Measurements from ENCODE around the gene JUN. TPM values are rescaled to one million over a fixed set of nuclear protein-coding genes. Genes with fewer than 3 reads are reported as not detected.

Gene JUN
- total and polyA plus RNA-seq, 2 experiments from 2014 or later = 23.3 to 28.5 TPM

DNA sequence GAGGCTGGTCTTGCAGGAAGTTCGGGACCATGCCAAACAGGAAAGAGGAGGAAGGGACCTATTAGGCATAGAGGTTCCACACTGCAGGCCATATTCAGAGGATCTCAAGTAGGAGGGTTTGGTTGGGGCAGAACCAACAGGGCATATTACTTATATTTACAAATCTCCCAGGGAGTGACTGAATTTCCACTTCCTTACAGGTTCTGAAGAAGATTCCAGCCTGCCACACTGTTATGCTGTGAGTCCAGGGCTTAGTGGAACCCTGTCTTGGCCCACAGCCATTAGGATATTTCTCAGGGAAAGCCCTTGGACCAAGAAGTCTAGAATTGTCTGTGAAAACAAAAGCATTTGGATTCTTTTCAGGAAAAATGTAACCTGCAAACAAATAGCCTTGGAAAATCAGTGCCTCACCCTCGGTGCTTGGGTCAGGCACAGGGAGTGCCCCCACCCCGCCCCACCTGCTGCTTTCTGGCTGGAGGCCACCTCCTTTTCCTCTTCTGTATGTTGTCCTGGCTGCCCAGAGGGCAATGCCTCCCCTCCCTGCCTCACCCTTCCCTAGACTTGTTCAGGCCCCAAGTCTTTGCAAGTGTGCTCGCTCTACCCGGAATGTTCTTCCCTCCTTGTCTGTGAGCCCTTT lies 41.0 kb upstream of the JUN start (continued):
- TF ChIP-seq, protein P1, sequence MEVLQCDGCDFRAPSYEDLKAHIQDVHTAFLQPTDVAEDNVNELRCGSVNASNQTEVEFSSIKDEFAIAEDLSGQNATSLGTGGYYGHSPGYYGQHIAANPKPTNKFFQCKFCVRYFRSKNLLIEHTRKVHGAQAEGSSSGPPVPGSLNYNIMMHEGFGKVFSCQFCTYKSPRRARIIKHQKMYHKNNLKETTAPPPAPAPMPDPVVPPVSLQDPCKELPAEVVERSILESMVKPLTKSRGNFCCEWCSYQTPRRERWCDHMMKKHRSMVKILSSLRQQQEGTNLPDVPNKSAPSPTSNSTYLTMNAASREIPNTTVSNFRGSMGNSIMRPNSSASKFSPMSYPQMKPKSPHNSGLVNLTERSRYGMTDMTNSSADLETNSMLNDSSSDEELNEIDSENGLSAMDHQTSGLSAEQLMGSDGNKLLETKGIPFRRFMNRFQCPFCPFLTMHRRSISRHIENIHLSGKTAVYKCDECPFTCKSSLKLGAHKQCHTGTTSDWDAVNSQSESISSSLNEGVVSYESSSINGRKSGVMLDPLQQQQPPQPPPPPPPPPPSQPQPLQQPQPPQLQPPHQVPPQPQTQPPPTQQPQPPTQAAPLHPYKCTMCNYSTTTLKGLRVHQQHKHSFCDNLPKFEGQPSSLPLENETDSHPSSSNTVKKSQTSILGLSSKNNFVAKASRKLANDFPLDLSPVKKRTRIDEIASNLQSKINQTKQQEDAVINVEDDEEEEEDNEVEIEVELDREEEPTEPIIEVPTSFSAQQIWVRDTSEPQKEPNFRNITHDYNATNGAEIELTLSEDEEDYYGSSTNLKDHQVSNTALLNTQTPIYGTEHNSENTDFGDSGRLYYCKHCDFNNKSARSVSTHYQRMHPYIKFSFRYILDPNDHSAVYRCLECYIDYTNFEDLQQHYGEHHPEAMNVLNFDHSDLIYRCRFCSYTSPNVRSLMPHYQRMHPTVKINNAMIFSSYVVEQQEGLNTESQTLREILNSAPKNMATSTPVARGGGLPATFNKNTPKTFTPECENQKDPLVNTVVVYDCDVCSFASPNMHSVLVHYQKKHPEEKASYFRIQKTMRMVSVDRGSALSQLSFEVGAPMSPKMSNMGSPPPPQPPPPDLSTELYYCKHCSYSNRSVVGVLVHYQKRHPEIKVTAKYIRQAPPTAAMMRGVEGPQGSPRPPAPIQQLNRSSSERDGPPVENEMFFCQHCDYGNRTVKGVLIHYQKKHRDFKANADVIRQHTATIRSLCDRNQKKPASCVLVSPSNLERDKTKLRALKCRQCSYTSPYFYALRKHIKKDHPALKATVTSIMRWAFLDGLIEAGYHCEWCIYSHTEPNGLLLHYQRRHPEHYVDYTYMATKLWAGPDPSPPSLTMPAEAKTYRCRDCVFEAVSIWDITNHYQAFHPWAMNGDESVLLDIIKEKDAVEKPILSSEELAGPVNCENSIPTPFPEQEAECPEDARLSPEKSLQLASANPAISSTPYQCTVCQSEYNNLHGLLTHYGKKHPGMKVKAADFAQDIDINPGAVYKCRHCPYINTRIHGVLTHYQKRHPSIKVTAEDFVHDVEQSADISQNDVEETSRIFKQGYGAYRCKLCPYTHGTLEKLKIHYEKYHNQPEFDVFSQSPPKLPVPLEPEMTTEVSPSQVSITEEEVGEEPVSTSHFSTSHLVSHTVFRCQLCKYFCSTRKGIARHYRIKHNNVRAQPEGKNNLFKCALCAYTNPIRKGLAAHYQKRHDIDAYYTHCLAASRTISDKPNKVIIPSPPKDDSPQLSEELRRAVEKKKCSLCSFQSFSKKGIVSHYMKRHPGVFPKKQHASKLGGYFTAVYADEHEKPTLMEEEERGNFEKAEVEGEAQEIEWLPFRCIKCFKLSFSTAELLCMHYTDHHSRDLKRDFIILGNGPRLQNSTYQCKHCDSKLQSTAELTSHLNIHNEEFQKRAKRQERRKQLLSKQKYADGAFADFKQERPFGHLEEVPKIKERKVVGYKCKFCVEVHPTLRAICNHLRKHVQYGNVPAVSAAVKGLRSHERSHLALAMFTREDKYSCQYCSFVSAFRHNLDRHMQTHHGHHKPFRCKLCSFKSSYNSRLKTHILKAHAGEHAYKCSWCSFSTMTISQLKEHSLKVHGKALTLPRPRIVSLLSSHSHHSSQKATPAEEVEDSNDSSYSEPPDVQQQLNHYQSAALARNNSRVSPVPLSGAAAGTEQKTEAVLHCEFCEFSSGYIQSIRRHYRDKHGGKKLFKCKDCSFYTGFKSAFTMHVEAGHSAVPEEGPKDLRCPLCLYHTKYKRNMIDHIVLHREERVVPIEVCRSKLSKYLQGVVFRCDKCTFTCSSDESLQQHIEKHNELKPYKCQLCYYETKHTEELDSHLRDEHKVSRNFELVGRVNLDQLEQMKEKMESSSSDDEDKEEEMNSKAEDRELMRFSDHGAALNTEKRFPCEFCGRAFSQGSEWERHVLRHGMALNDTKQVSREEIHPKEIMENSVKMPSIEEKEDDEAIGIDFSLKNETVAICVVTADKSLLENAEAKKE (CRISPR knock-in tag; IDR thresholded peaks at IDR 0.05) = no peak
- TF ChIP-seq POLR2AphosphoS5 (IDR thresholded peaks at IDR 0.05; ENCODE audit: low read depth) (no peak), JUNB (IDR thresholded peaks at IDR 0.05; ENCODE audit: unreplicated experiment) (no peak), STAT1 (IDR thresholded peaks at IDR 0.05; ENCODE audit: unreplicated experiment) (no peak), CTCF (conservative IDR thresholded peaks at IDR 0.05; ENCODE audit: low read depth in 2 of 2) (no peak), CREB1 (CRISPR knock-in tag; IDR thresholded peaks at IDR 0.05; ENCODE audit: low read depth) (no peak), ETS1 (IDR thresholded peaks at IDR 0.05) (no peak)

Data from GM23338 (cell line).